ENCODE data around the gene FOLR1.
"Not testable (repeated sequence)": the region's sequence is repeated elsewhere in the genome, so short reads cannot be mapped to it uniquely, and the experiment has no call there.

The FOLR1 gene

DNA sequence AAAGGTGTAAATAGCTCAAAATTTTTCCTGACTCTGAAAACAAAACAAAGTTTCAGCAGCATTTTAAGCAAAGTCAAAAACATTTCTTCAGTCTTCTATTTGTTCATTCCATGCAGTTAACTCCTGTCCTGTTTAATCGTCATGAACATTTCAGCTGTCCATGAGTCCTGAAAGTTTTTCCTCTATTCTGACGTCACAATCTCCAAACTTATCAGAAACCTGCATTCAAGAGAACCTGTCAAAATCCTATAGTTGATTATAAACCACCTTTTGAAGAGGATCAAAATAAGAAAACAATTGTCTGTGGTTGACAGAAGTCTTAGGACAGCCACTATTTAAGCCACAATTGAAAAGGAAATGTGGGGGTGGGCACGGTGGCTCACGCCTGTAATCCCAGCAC lies 41.1 kb upstream of the FOLR1 start:
- Histone ChIP-seq H3K9me2 (replicated peaks; ENCODE audit: control insufficient read depth, low read length) (no peaks in the 10 kb centered on the region), H3K27me3 (ENCODE audit: control insufficient read depth, low read length) (0 out of 2 replicates have a peak, but pooled peaks cover 3% of the 10 kb centered on the region), H3K9me3 (ENCODE audit: control insufficient read depth, insufficient read depth, low read length) (no peaks in the 10 kb centered on the region), H3K4me1 (ENCODE audit: control insufficient read depth, low read length) (no peaks in the 10 kb centered on the region), H3K27ac (ENCODE audit: low read depth, low read length) (no peak overlapping the region), H3F3A (ENCODE audit: control insufficient read depth, insufficient read depth) (no peaks in the 10 kb centered on the region), H3K4me2 (ENCODE audit: low read length) (no peak overlapping the region), H3K4me3 (ENCODE audit: low read length) (no peak overlapping the region), H4K20me1 (ENCODE audit: control insufficient read depth, insufficient read depth, low read depth, low read length) (no peaks in the 10 kb centered on the region), H3K36me3 (ENCODE audit: control insufficient read depth, low read length) (no peaks in the 10 kb centered on the region), H3K79me2 (ENCODE audit: control insufficient read depth, low read length) (no peaks in the 10 kb centered on the region)
- no peak for TF ChIP-seq EZH2phosphoT487 (IDR thresholded peaks at IDR 0.05; ENCODE audit: borderline replicate concordance, low read length)
- TF ChIP-seq, protein P1, sequence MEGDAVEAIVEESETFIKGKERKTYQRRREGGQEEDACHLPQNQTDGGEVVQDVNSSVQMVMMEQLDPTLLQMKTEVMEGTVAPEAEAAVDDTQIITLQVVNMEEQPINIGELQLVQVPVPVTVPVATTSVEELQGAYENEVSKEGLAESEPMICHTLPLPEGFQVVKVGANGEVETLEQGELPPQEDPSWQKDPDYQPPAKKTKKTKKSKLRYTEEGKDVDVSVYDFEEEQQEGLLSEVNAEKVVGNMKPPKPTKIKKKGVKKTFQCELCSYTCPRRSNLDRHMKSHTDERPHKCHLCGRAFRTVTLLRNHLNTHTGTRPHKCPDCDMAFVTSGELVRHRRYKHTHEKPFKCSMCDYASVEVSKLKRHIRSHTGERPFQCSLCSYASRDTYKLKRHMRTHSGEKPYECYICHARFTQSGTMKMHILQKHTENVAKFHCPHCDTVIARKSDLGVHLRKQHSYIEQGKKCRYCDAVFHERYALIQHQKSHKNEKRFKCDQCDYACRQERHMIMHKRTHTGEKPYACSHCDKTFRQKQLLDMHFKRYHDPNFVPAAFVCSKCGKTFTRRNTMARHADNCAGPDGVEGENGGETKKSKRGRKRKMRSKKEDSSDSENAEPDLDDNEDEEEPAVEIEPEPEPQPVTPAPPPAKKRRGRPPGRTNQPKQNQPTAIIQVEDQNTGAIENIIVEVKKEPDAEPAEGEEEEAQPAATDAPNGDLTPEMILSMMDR (IDR thresholded peaks at IDR 0.05; ENCODE audit: low read depth, low read length, poor library complexity, severe bottlenecking) = no peak

DNA sequence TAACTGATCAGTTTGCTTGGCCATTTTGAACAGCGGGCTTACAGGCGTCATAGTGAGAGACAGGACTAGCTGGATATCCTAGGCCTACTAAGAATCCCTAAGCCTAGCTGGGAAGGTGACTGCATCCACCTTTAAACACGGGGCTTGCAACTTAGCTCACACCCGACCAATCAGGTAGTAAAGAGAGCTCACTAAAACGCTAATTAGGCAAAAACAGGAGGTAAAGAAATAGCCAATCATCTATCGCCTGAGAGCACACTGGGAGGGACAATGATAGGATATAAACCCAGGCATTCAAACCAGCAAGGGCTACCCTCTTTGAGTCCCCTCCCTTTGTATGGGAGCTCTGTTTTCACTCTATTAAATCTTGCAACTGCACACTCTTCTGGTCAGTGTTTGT lies 38.1 kb upstream of the FOLR1 start:
- not testable (repeated sequence) for H3K9me3 ChIP-seq (ENCODE audit: control insufficient read depth, insufficient read depth, low read length); H3K79me2 ChIP-seq (ENCODE audit: control insufficient read depth, low read length); H3K27ac ChIP-seq (ENCODE audit: low read depth, low read length); H3K27me3 ChIP-seq (ENCODE audit: control insufficient read depth, low read length); H4K20me1 ChIP-seq (ENCODE audit: control insufficient read depth, insufficient read depth, low read depth, low read length); H3K4me2 ChIP-seq (ENCODE audit: low read length); H3K36me3 ChIP-seq (ENCODE audit: control insufficient read depth, low read length); H3K4me3 ChIP-seq (ENCODE audit: low read length); H3F3A ChIP-seq (ENCODE audit: control insufficient read depth, insufficient read depth); H3K4me1 ChIP-seq (ENCODE audit: control insufficient read depth, low read length); H3K9me2 ChIP-seq (replicated peaks; ENCODE audit: control insufficient read depth, low read length)

DNA sequence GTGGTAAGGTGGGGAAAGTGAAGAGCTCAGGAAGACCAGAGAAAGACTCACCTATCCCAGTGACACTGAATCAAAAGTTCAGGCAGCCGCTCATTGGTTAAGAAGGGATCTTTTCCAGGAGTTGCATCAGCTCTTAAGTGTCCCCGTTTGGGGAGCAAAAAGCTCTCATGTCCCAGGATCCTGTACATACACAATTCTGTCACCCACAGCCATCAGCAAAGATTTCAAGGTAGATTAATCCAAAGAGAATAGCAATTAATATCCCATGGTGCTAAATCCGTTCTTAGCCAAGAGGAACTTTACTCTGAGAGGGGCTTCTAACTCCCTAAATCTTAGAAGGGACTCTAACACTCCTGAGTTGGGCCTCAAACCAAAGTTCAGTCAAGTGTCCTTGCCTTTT lies 37.1 kb upstream of the FOLR1 start:
- Histone ChIP-seq H3K9me3 (ENCODE audit: control insufficient read depth, insufficient read depth, low read length) (no peaks in the 10 kb centered on the region), H3K27me3 (ENCODE audit: control insufficient read depth, low read length) (no peaks in the 10 kb centered on the region), H3K27ac (ENCODE audit: low read depth, low read length) (no peak overlapping the region), H3K4me2 (ENCODE audit: low read length) (no peak overlapping the region), H3K36me3 (ENCODE audit: control insufficient read depth, low read length) (no peaks in the 10 kb centered on the region), H3K79me2 (ENCODE audit: control insufficient read depth, low read length) (no peaks in the 10 kb centered on the region), H3F3A (ENCODE audit: control insufficient read depth, insufficient read depth) (no peaks in the 10 kb centered on the region), H3K4me3 (ENCODE audit: low read length) (no peak overlapping the region), H3K9me2 (replicated peaks; ENCODE audit: control insufficient read depth, low read length) (no peaks in the 10 kb centered on the region), H3K4me1 (ENCODE audit: control insufficient read depth, low read length) (no peaks in the 10 kb centered on the region), H4K20me1 (ENCODE audit: control insufficient read depth, insufficient read depth, low read depth, low read length) (no peaks in the 10 kb centered on the region)
- no peak for TF ChIP-seq EZH2phosphoT487 (IDR thresholded peaks at IDR 0.05; ENCODE audit: borderline replicate concordance, low read length)
- TF ChIP-seq, protein P1 (IDR thresholded peaks at IDR 0.05; ENCODE audit: low read depth, low read length, poor library complexity, severe bottlenecking) = no peak

DNA sequence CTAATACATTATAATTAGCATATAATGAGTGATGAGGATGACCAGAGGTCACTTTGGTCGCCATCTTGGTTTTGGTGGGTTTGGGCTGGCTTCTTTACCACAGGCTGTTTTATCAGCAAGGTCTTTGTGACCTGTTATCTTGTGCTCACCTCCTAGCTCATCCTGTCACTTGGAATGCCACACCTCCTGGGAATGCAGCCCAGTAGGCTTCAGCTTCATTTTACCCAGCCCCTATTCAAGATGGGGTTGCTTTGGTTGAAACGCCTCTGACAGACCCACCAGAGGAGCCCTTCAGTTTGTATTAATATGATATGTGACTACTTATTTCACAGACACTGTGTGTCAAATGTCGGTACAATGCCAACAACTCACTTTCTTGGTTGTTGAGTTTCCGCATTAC lies 36.2 kb upstream of the FOLR1 start:
- H3K4me3 ChIP-seq (ENCODE audit: low read length) = no peak overlapping the region
- no peaks in the 10 kb centered on the region for H3K9me3 ChIP-seq (ENCODE audit: control insufficient read depth, insufficient read depth, low read length)
- no peak overlapping the region for H3K27ac ChIP-seq (ENCODE audit: low read depth, low read length)
- no peaks in the 10 kb centered on the region for H3K9me2 ChIP-seq (replicated peaks; ENCODE audit: control insufficient read depth, low read length)
- H3K27me3 ChIP-seq (ENCODE audit: control insufficient read depth, low read length) = peaks cover 2% of the 10 kb centered on the region; the same call in 1 of the 2 replicates
- no peaks in the 10 kb centered on the region for H4K20me1 ChIP-seq (ENCODE audit: control insufficient read depth, insufficient read depth, low read depth, low read length)
- H3K4me2 ChIP-seq (ENCODE audit: low read length) = no peak overlapping the region
- H3K4me1 ChIP-seq (ENCODE audit: control insufficient read depth, low read length) = no peaks in the 10 kb centered on the region
- H3F3A ChIP-seq (ENCODE audit: control insufficient read depth, insufficient read depth) = no peaks in the 10 kb centered on the region
- no peaks in the 10 kb centered on the region for H3K79me2 ChIP-seq (ENCODE audit: control insufficient read depth, low read length)
- TF ChIP-seq EZH2phosphoT487 (IDR thresholded peaks at IDR 0.05; ENCODE audit: borderline replicate concordance, low read length) = no peak
- TF ChIP-seq, protein P1 (IDR thresholded peaks at IDR 0.05; ENCODE audit: low read depth, low read length, poor library complexity, severe bottlenecking) = no peak
- no peaks in the 10 kb centered on the region for H3K36me3 ChIP-seq (ENCODE audit: control insufficient read depth, low read length)

Data from DOHH2 (cell line).